GM12874 (cell line): Measurements from ENCODE around the gene C11orf71.

Experiments
- TF ChIP-seq, protein P1 (sequence below): IDR thresholded peaks from 2 replicates; pipeline ENCODE4 v1.5.1; 2011; ENCODE audit warnings: low read depth, mild to moderate bottlenecking, control low read depth, low read length, moderate library complexity; ENCODE audit not compliant: insufficient read depth

The C11orf71 gene

DNA sequence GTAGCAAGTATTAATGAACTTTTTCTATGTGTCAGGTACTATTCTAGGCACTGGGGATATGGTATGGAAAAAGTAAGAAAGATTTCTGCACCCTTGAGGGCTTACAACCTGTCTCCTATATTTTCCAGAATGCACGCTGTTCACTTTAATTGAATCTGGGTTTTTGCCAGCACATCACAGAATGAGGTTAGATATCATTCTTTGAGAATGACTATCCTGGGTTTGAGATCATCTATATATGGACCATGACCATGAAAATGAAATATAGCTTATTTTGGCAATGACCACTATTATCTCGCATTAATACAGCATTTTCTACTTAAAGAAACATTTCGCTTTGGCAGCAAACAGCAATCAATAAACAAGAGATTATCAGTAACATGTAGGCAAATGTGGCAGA is 46.9 kb downstream of the C11orf71 start:
- TF ChIP-seq, protein P1, sequence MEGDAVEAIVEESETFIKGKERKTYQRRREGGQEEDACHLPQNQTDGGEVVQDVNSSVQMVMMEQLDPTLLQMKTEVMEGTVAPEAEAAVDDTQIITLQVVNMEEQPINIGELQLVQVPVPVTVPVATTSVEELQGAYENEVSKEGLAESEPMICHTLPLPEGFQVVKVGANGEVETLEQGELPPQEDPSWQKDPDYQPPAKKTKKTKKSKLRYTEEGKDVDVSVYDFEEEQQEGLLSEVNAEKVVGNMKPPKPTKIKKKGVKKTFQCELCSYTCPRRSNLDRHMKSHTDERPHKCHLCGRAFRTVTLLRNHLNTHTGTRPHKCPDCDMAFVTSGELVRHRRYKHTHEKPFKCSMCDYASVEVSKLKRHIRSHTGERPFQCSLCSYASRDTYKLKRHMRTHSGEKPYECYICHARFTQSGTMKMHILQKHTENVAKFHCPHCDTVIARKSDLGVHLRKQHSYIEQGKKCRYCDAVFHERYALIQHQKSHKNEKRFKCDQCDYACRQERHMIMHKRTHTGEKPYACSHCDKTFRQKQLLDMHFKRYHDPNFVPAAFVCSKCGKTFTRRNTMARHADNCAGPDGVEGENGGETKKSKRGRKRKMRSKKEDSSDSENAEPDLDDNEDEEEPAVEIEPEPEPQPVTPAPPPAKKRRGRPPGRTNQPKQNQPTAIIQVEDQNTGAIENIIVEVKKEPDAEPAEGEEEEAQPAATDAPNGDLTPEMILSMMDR = no peak

DNA sequence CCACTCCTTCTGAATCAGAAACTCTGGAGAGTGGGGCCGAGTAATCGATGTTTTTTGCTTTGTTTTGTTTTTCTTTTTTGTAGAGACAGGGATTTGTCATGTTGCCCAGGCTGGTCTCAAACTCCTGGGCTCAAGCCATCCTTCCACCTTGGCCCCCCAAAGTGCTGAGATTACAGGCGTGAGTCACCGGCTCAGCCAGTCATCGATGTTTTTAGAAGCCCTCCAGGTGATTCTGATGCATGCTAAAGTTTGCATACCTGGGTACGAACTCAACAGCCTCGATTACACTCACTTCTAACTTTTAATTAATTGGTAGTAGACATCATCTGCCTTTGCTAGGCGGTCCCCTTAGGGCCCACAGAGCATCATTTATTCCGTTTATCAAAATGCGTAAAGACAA is 50.3 kb downstream of the C11orf71 start:
- TF ChIP-seq, protein P1 = no peak
